HEK293 (cell line): Measurements from ENCODE around the gene SLC2A4.

Source experiments
- GLI4 ChIP-seq: fragments of 450-650 bp; formaldehyde crosslinking; IDR thresholded peaks from 2 replicates; pipeline ENCODE4 v1.5.1; 2016; ENCODE audit warnings: missing biosample characterization, missing genetic modification characterization
- HOXA7 ChIP-seq: sonication (generic); formaldehyde crosslinking; IDR thresholded peaks from 2 replicates; pipeline ENCODE4 v1.8.1; 2022; ENCODE audit warnings: missing genetic modification reagents, borderline replicate concordance
- MYNN ChIP-seq: fragments of 450-650 bp; formaldehyde crosslinking; IDR thresholded peaks from 2 replicates; pipeline ENCODE4 v1.5.1; 2016; ENCODE audit warnings: missing biosample characterization, missing genetic modification characterization, borderline replicate concordance
- REPIN1 ChIP-seq: fragments of 450-650 bp; formaldehyde crosslinking; IDR thresholded peaks from 2 replicates; pipeline ENCODE4 v1.5.1; 2017; ENCODE audit warnings: missing biosample characterization, missing genetic modification characterization, low read depth
- SP7 ChIP-seq: fragments of 450-650 bp; formaldehyde crosslinking; IDR thresholded peaks from 2 replicates; pipeline ENCODE4 v1.5.1; 2016; ENCODE audit warnings: missing biosample characterization, missing genetic modification characterization
- TRIM28 ChIP-seq: IDR thresholded peaks from 2 replicates; pipeline ENCODE4 v1.6.1; 2011; ENCODE audit warnings: low read length, control low read depth, borderline replicate concordance
- WT1 ChIP-seq: fragments of 450-650 bp; formaldehyde crosslinking; IDR thresholded peaks from 2 replicates; pipeline ENCODE4 v1.5.1; 2016; ENCODE audit warnings: missing biosample characterization, missing genetic modification characterization
- YY1 ChIP-seq: fragments of 450-650 bp; formaldehyde crosslinking; IDR thresholded peaks from 2 replicates; pipeline ENCODE4 v1.5.1; 2018; ENCODE audit warnings: missing biosample characterization, missing genetic modification characterization
- ZBTB48 ChIP-seq: fragments of 450-650 bp; formaldehyde crosslinking; IDR thresholded peaks from 2 replicates; pipeline ENCODE4 v1.5.1; 2016; ENCODE audit warnings: missing biosample characterization, missing genetic modification characterization
- ZBTB7A ChIP-seq: fragments of 450-650 bp; formaldehyde crosslinking; IDR thresholded peaks from 2 replicates; pipeline ENCODE4 v1.5.1; 2016; ENCODE audit warnings: low read depth, missing biosample characterization, missing genetic modification characterization
- ZBTB8A ChIP-seq: fragments of 450-650 bp; formaldehyde crosslinking; IDR thresholded peaks from 2 replicates; pipeline ENCODE4 v1.5.1; 2016; ENCODE audit warnings: missing biosample characterization, missing genetic modification characterization
- ZEB2 ChIP-seq: fragments of 450-650 bp; formaldehyde crosslinking; IDR thresholded peaks from 2 replicates; pipeline ENCODE4 v1.5.1; 2016; ENCODE audit warnings: missing biosample characterization, missing genetic modification characterization
- ZNF114 ChIP-seq: fragments of 450-650 bp; formaldehyde crosslinking; IDR thresholded peaks from 2 replicates; pipeline ENCODE4 v1.5.0; 2017; ENCODE audit warnings: missing biosample characterization, missing genetic modification characterization
- ZNF16 ChIP-seq: fragments of 450-650 bp; formaldehyde crosslinking; IDR thresholded peaks from 2 replicates; pipeline ENCODE4 v1.5.1; 2016; ENCODE audit warnings: low read depth, missing biosample characterization, missing genetic modification characterization
- ZNF335 ChIP-seq: fragments of 450-650 bp; formaldehyde crosslinking; conservative IDR thresholded peaks from 2 replicates; pipeline ENCODE4 v1.5.1; 2016; ENCODE audit warnings: missing biosample characterization, missing genetic modification characterization
- ZNF391 ChIP-seq: fragments of 450-650 bp; formaldehyde crosslinking; IDR thresholded peaks from 2 replicates; pipeline ENCODE4 v1.5.1; 2016; ENCODE audit warnings: low read depth, missing biosample characterization, missing genetic modification characterization, borderline replicate concordance
- ZNF510 ChIP-seq: fragments of 450-650 bp; formaldehyde crosslinking; IDR thresholded peaks from 2 replicates; pipeline ENCODE4 v1.5.1; 2018; ENCODE audit warnings: mild to moderate bottlenecking, missing genetic modification characterization, missing biosample characterization; ENCODE audit not compliant: insufficient replicate concordance
- ZNF514 ChIP-seq: fragments of 450-650 bp; formaldehyde crosslinking; IDR thresholded peaks from 2 replicates; pipeline ENCODE4 v1.5.1; 2016; ENCODE audit warnings: missing biosample characterization, missing genetic modification characterization
- ZNF521 ChIP-seq: fragments of 450-650 bp; formaldehyde crosslinking; IDR thresholded peaks from 2 replicates; pipeline ENCODE4 v1.5.1; 2017; ENCODE audit warnings: missing biosample characterization, mild to moderate bottlenecking, missing genetic modification characterization
- ZNF585B ChIP-seq: fragments of 450-650 bp; formaldehyde crosslinking; IDR thresholded peaks from 2 replicates; pipeline ENCODE4 v1.5.1; 2016; ENCODE audit warnings: missing biosample characterization, missing genetic modification characterization
- ZNF776 ChIP-seq: fragments of 450-650 bp; formaldehyde crosslinking; IDR thresholded peaks from 2 replicates; pipeline ENCODE4 v1.5.0; 2017; ENCODE audit warnings: missing biosample characterization, missing genetic modification characterization, borderline replicate concordance
- ZNF830 ChIP-seq: fragments of 450-650 bp; IDR thresholded peaks from 2 replicates; pipeline ENCODE4 v1.5.0; 2018; ENCODE audit warnings: missing biosample characterization, missing genetic modification characterization, low read depth, mild to moderate bottlenecking, moderate library complexity
- ZNF843 ChIP-seq: fragments of 450-650 bp; formaldehyde crosslinking; IDR thresholded peaks from 2 replicates; pipeline ENCODE4 v1.5.1; 2016; ENCODE audit warnings: missing biosample characterization, missing genetic modification characterization
- TF ChIP-seq, protein P1 (sequence below): fragments of 450-650 bp; formaldehyde crosslinking; IDR thresholded peaks from 2 replicates; pipeline ENCODE4 v1.5.1; 2017; ENCODE audit warnings: missing biosample characterization, missing genetic modification characterization
- TF ChIP-seq, protein P2 (sequence below): fragments of 450-650 bp; formaldehyde crosslinking; IDR thresholded peaks from 2 replicates; pipeline ENCODE4 v1.5.1; 2016; ENCODE audit warnings: missing biosample characterization, missing genetic modification characterization, borderline replicate concordance
- TF ChIP-seq, protein P3 (sequence below): fragments of 450-650 bp; formaldehyde crosslinking; IDR thresholded peaks from 2 replicates; pipeline ENCODE4 v1.5.1; 2016; ENCODE audit warnings: missing biosample characterization, missing genetic modification characterization
- TF ChIP-seq, protein P4 (sequence below): fragments of 450-650 bp; formaldehyde crosslinking; IDR thresholded peaks from 2 replicates; pipeline ENCODE4 v1.5.1; 2016; ENCODE audit warnings: missing biosample characterization, missing genetic modification characterization
- TF ChIP-seq, protein P5 (sequence below): fragments of 450-650 bp; formaldehyde crosslinking; IDR thresholded peaks from 2 replicates; pipeline ENCODE4 v1.5.1; 2016; ENCODE audit warnings: missing biosample characterization, missing genetic modification characterization
- TF ChIP-seq, protein P6 (sequence below): fragments of 450-650 bp; formaldehyde crosslinking; IDR thresholded peaks from 2 replicates; pipeline ENCODE4 v1.5.1; 2016; ENCODE audit warnings: missing biosample characterization, missing genetic modification characterization

The SLC2A4 gene

DNA sequence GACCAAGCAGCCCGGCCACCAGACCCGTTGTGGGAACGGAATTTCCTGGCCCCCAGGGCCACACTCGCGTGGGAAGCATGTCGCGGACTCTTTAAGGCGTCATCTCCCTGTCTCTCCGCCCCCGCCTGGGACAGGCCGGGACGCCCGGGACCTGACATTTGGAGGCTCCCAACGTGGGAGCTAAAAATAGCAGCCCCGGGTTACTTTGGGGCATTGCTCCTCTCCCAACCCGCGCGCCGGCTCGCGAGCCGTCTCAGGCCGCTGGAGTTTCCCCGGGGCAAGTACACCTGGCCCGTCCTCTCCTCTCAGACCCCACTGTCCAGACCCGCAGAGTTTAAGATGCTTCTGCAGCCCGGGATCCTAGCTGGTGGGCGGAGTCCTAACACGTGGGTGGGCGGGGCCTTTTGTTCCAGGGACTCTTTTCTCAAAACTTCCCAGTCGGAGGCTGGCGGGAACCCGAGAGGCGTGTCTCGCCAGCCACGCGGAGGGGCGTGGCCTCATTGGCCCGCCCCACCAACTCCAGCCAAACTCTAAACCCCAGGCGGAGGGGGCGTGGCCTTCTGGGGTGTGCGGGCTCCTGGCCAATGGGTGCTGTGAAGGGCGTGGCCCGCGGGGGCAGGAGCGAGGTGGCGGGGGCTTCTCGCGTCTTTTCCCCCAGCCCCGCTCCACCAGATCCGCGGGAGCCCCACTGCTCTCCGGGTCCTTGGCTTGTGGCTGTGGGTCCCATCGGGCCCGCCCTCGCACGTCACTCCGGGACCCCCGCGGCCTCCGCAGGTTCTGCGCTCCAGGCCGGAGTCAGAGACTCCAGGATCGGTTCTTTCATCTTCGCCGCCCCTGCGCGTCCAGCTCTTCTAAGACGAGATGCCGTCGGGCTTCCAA lies at the start of gene SLC2A4 (continued):
- TF ChIP-seq, protein P1, sequence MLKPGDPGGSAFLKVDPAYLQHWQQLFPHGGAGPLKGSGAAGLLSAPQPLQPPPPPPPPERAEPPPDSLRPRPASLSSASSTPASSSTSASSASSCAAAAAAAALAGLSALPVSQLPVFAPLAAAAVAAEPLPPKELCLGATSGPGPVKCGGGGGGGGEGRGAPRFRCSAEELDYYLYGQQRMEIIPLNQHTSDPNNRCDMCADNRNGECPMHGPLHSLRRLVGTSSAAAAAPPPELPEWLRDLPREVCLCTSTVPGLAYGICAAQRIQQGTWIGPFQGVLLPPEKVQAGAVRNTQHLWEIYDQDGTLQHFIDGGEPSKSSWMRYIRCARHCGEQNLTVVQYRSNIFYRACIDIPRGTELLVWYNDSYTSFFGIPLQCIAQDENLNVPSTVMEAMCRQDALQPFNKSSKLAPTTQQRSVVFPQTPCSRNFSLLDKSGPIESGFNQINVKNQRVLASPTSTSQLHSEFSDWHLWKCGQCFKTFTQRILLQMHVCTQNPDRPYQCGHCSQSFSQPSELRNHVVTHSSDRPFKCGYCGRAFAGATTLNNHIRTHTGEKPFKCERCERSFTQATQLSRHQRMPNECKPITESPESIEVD (tag by site-specific recombination), result no peak
- TF ChIP-seq SP7 (tag by site-specific recombination) (no peak), YY1 (tag by site-specific recombination) (no peak), ZNF114 (tag by site-specific recombination) (no peak), ZBTB48 (tag by site-specific recombination) (no peak), ZNF585B (tag by site-specific recombination) (no peak), ZNF335 (tag by site-specific recombination) (peak; percentile 63), WT1 (tag by site-specific recombination) (no peak), TRIM28 (no peak), ZEB2 (no peak), ZNF843 (tag by site-specific recombination) (no peak), ZNF391 (tag by site-specific recombination) (no peak), ZBTB7A (tag by site-specific recombination) (0 out of 2 replicates have a peak, but pooled peaks have one; percentile 49), ZNF776 (tag by site-specific recombination) (no peak), ZNF510 (tag by site-specific recombination) (no peak), GLI4 (no peak), ZBTB8A (no peak), ZNF521 (tag by site-specific recombination) (no peak), REPIN1 (tag by site-specific recombination) (no peak), ZNF16 (no peak), ZNF514 (tag by site-specific recombination) (no peak), HOXA7 (CRISPR knock-in tag) (no peak), ZNF830 (tag by site-specific recombination) (no peak), MYNN (tag by site-specific recombination) (no peak)
- TF ChIP-seq, protein P2, sequence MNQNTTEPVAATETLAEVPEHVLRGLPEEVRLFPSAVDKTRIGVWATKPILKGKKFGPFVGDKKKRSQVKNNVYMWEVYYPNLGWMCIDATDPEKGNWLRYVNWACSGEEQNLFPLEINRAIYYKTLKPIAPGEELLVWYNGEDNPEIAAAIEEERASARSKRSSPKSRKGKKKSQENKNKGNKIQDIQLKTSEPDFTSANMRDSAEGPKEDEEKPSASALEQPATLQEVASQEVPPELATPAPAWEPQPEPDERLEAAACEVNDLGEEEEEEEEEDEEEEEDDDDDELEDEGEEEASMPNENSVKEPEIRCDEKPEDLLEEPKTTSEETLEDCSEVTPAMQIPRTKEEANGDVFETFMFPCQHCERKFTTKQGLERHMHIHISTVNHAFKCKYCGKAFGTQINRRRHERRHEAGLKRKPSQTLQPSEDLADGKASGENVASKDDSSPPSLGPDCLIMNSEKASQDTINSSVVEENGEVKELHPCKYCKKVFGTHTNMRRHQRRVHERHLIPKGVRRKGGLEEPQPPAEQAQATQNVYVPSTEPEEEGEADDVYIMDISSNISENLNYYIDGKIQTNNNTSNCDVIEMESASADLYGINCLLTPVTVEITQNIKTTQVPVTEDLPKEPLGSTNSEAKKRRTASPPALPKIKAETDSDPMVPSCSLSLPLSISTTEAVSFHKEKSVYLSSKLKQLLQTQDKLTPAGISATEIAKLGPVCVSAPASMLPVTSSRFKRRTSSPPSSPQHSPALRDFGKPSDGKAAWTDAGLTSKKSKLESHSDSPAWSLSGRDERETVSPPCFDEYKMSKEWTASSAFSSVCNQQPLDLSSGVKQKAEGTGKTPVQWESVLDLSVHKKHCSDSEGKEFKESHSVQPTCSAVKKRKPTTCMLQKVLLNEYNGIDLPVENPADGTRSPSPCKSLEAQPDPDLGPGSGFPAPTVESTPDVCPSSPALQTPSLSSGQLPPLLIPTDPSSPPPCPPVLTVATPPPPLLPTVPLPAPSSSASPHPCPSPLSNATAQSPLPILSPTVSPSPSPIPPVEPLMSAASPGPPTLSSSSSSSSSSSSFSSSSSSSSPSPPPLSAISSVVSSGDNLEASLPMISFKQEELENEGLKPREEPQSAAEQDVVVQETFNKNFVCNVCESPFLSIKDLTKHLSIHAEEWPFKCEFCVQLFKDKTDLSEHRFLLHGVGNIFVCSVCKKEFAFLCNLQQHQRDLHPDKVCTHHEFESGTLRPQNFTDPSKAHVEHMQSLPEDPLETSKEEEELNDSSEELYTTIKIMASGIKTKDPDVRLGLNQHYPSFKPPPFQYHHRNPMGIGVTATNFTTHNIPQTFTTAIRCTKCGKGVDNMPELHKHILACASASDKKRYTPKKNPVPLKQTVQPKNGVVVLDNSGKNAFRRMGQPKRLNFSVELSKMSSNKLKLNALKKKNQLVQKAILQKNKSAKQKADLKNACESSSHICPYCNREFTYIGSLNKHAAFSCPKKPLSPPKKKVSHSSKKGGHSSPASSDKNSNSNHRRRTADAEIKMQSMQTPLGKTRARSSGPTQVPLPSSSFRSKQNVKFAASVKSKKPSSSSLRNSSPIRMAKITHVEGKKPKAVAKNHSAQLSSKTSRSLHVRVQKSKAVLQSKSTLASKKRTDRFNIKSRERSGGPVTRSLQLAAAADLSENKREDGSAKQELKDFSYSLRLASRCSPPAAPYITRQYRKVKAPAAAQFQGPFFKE (tag by site-specific recombination), result no peak
- TF ChIP-seq, protein P3, sequence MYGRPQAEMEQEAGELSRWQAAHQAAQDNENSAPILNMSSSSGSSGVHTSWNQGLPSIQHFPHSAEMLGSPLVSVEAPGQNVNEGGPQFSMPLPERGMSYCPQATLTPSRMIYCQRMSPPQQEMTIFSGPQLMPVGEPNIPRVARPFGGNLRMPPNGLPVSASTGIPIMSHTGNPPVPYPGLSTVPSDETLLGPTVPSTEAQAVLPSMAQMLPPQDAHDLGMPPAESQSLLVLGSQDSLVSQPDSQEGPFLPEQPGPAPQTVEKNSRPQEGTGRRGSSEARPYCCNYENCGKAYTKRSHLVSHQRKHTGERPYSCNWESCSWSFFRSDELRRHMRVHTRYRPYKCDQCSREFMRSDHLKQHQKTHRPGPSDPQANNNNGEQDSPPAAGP, result 0 out of 2 replicates have a peak, but pooled peaks have one; percentile 24
- TF ChIP-seq, protein P4, sequence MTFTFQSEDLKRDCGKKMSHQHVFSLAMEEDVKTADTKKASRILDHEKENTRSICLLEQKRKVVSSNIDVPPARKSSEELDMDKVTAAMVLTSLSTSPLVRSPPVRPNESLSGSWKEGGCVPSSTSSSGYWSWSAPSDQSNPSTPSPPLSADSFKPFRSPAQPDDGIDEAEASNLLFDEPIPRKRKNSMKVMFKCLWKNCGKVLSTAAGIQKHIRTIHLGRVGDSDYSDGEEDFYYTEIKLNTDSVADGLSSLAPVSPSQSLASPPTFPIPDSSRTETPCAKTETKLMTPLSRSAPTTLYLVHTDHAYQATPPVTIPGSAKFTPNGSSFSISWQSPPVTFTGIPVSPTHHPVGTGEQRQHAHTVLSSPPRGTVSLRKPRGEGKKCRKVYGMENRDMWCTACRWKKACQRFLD (tag by site-specific recombination), result no peak
- TF ChIP-seq, protein P5, sequence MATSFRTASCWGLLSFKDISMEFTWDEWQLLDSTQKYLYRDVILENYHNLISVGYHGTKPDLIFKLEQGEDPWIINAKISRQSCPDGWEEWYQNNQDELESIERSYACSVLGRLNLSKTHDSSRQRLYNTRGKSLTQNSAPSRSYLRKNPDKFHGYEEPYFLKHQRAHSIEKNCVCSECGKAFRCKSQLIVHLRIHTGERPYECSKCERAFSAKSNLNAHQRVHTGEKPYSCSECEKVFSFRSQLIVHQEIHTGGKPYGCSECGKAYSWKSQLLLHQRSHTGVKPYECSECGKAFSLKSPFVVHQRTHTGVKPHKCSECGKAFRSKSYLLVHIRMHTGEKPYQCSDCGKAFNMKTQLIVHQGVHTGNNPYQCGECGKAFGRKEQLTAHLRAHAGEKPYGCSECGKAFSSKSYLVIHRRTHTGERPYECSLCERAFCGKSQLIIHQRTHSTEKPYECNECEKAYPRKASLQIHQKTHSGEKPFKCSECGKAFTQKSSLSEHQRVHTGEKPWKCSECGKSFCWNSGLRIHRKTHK (tag by site-specific recombination), result no peak
- TF ChIP-seq, protein P6, sequence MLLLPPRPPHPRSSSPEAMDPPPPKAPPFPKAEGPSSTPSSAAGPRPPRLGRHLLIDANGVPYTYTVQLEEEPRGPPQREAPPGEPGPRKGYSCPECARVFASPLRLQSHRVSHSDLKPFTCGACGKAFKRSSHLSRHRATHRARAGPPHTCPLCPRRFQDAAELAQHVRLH (tag by site-specific recombination), result no peak
